ENCODE results near the gene RAB3C. TPM values are rescaled to one million over a fixed set of nuclear protein-coding genes. Genes with fewer than 3 reads are reported as not detected.

The RAB3C gene
- total RNA-seq, 1 donor from 2014 or later: 2.5 TPM

DNA sequence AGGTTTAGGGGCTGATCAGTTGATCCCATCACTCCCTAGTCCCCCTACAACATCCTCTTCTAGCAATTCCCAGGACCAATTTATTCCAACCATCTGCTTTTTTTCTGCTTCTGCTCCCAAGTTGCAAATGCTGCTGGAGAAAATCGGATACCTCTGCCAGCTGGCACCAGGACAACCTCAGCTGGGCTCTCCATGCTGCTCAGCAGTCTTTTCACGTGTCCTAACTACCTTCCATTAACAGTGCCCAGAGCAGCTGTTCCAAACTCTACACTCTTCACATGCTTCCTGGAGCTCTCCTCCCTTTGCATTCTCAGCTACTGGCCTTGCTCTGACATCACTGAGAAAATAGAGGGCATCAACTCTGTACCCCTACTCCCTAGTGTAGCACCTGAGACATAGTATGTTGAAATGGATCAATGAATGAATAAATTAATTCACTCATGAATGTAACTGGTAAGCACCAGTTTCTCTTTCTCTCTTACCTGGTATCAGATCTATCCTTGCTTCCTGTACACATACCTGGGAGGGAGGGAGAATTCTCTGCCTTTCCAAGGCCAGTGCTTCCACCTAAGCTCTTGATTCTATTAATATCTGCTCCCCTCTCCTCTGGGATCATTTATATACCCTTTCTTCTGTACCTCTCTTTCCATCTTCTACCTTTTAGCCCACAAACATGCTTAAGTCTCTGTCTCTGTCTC, 191.0 kb downstream of the RAB3C start:
- no peaks in the 10 kb centered on the region for H3K4me1 ChIP-seq
- DNase-seq (ENCODE audit: extremely low spot score in 2 of 2): no peak
- H3K4me3 ChIP-seq: no peak overlapping the region
- H3K9me3 ChIP-seq: no peaks in the 10 kb centered on the region
- H3K27ac ChIP-seq: no peak overlapping the region
- TF ChIP-seq, protein P1, sequence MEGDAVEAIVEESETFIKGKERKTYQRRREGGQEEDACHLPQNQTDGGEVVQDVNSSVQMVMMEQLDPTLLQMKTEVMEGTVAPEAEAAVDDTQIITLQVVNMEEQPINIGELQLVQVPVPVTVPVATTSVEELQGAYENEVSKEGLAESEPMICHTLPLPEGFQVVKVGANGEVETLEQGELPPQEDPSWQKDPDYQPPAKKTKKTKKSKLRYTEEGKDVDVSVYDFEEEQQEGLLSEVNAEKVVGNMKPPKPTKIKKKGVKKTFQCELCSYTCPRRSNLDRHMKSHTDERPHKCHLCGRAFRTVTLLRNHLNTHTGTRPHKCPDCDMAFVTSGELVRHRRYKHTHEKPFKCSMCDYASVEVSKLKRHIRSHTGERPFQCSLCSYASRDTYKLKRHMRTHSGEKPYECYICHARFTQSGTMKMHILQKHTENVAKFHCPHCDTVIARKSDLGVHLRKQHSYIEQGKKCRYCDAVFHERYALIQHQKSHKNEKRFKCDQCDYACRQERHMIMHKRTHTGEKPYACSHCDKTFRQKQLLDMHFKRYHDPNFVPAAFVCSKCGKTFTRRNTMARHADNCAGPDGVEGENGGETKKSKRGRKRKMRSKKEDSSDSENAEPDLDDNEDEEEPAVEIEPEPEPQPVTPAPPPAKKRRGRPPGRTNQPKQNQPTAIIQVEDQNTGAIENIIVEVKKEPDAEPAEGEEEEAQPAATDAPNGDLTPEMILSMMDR (IDR thresholded peaks at IDR 0.05): no peak
- no peak for TF ChIP-seq POLR2A (IDR thresholded peaks at IDR 0.05)
- TF ChIP-seq POLR2AphosphoS5 (IDR thresholded peaks at IDR 0.05; ENCODE audit: insufficient read depth in 1 of 2, low read depth in 1 of 2): no peak
- H3K27me3 ChIP-seq: no peaks in the 10 kb centered on the region
- no peaks in the 10 kb centered on the region for H3K36me3 ChIP-seq
- intact Hi-C loops (cut with DNase I): no loop called here

DNA sequence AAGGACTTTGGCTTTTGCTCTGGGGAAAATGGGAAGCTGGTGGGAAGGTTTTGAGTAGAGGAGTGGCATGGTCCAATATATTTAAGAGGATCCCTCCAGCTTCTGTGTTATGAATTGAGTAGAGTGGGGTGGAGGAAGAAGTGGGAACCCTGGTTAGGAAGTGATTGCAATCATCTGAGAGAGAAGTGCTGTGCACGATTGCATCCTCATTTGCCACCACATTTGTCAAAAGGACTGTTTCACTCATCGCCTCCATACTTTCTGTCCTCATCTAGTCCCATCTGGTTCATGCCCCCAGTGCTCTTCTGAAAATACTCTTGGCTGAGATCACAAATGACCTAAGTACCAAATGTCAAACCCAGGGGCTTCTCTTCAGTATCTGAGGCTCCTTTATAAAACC, 192.1 kb downstream of the RAB3C start:
- H3K4me3 ChIP-seq: no peak overlapping the region
- intact Hi-C loops (cut with DNase I): no loop called here
- H3K27me3 ChIP-seq: no peaks in the 10 kb centered on the region
- no peak for DNase-seq (ENCODE audit: extremely low spot score in 2 of 2)
- no peaks in the 10 kb centered on the region for H3K4me1 ChIP-seq
- no peak for TF ChIP-seq POLR2AphosphoS5 (IDR thresholded peaks at IDR 0.05; ENCODE audit: insufficient read depth in 1 of 2, low read depth in 1 of 2)
- TF ChIP-seq, protein P1 (IDR thresholded peaks at IDR 0.05): no peak
- no peak for TF ChIP-seq POLR2A (IDR thresholded peaks at IDR 0.05)
- H3K27ac ChIP-seq: no peak overlapping the region
- H3K36me3 ChIP-seq: no peaks in the 10 kb centered on the region
- H3K9me3 ChIP-seq: no peaks in the 10 kb centered on the region

GRCh38 chr5:58775701-58776262, 192.9 kb downstream of the RAB3C start:
- Histone ChIP-seq H3K9me3 (no peaks in the 10 kb centered on the region), H3K4me3 (no peak overlapping the region), H3K36me3 (no peaks in the 10 kb centered on the region), H3K4me1 (no peaks in the 10 kb centered on the region), H3K27ac (no peak overlapping the region), H3K27me3 (no peaks in the 10 kb centered on the region)
- intact Hi-C loops (cut with DNase I): no loop called here
- TF ChIP-seq, protein P1 (IDR thresholded peaks at IDR 0.05): no peak
- TF ChIP-seq POLR2AphosphoS5 (IDR thresholded peaks at IDR 0.05; ENCODE audit: insufficient read depth in 1 of 2, low read depth in 1 of 2) (no peak), POLR2A (IDR thresholded peaks at IDR 0.05) (no peak)
- no peak for DNase-seq (ENCODE audit: extremely low spot score in 2 of 2)

DNA sequence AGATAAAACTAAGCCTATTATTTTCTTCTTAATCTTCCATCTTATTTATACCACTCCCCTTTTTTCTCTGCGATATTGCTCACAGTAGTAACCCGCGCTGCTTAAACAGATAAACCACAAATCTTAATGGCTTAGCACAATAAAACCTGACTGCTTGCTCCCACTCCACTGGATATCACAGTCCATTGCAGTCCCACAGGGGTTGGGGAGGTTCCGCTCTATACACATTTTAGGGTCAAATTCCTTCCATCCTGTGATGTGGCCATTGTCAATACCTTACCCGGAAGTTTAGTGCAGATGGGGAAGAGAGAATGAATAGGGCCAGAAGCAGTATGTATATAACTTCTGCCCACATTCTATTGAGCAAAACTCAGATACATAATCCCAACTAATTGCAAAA, 193.7 kb downstream of the RAB3C start:
- Histone ChIP-seq H3K36me3 (no peaks in the 10 kb centered on the region), H3K4me1 (no peaks in the 10 kb centered on the region), H3K27me3 (no peaks in the 10 kb centered on the region), H3K27ac (no peak overlapping the region), H3K9me3 (no peaks in the 10 kb centered on the region), H3K4me3 (no peak overlapping the region)
- TF ChIP-seq, protein P1 (IDR thresholded peaks at IDR 0.05): no peak
- TF ChIP-seq POLR2AphosphoS5 (IDR thresholded peaks at IDR 0.05; ENCODE audit: insufficient read depth in 1 of 2, low read depth in 1 of 2) (no peak), POLR2A (IDR thresholded peaks at IDR 0.05) (no peak)
- intact Hi-C loops (cut with DNase I): no loop called here
- DNase-seq (ENCODE audit: extremely low spot score in 2 of 2): no peak

DNA sequence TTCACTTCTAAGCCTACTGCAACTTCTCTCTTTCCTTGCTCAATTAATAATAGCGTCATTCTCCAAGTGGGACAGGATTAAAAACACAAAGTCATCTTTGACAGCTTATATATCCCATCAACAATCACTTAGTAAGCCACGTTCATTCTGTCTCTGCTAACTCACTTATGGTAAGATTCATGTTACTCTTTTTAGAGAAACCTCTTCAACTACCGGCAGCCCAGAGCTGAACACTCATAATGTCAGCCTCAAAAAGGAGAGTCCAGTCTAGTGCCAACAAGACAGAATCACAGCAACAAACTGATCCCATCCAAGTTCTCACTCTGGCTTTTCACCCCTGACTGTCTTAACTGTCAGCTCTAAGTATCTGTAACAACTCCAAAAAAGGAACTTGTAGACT, 196.0 kb downstream of the RAB3C start:
- DNase-seq (ENCODE audit: extremely low spot score in 2 of 2): no peak
- intact Hi-C loops (cut with DNase I): no loop called here
- no peak for TF ChIP-seq POLR2A (IDR thresholded peaks at IDR 0.05)
- TF ChIP-seq, protein P1 (IDR thresholded peaks at IDR 0.05): no peak
- TF ChIP-seq POLR2AphosphoS5 (IDR thresholded peaks at IDR 0.05; ENCODE audit: insufficient read depth in 1 of 2, low read depth in 1 of 2): no peak
- H3K36me3 ChIP-seq: no peaks in the 10 kb centered on the region
- no peak overlapping the region for H3K27ac ChIP-seq
- no peaks in the 10 kb centered on the region for H3K4me1 ChIP-seq
- no peaks in the 10 kb centered on the region for H3K27me3 ChIP-seq
- no peak overlapping the region for H3K4me3 ChIP-seq
- H3K9me3 ChIP-seq: no peaks in the 10 kb centered on the region

All from vagina (tissue), 2 donors.